AG04449 (cell line): Measurements from ENCODE around the gene DHTKD1.
"Not testable (repeated sequence)": the region's sequence is repeated elsewhere in the genome, so short reads cannot be mapped to it uniquely, and the experiment has no call there.

Experiments
- CTCF ChIA-PET: fragments of 350-600 bp; formaldehyde crosslinking; extraction: SDS; loops from one replicate; lab custom pipeline; 2021; ENCODE audit warnings: antibody characterized with exemption; lab: Yijun Ruan, JAX
- POLR2A ChIA-PET: fragments of 400-600, 350-600 bp; formaldehyde crosslinking; extraction: SDS; loops from one replicate; lab custom pipeline; 2020; ENCODE audit warnings: antibody characterized with exemption, inconsistent platforms; lab: Yijun Ruan, JAX
- DNase-seq: peaks from one replicate; pipeline ENCODE4 v3.0.0-alpha.2; 2010; ENCODE audit warnings: low read depth, low spot score
- H3K4me3 ChIP-seq: 2 replicates; pipeline ENCODE4 v1.5.1; 2011; ENCODE audit warnings: low read depth, mild to moderate bottlenecking, control low read depth, low read length
- TF ChIP-seq, protein P1 (sequence below): IDR thresholded peaks from one replicate; pipeline ENCODE4 v1.5.1; 2011; ENCODE audit warnings: mild to moderate bottlenecking, moderate library complexity, low read length, control low read depth, inconsistent platforms; ENCODE audit not compliant: insufficient read depth; ENCODE audit errors: missing control alignments

Gene DHTKD1

DNA sequence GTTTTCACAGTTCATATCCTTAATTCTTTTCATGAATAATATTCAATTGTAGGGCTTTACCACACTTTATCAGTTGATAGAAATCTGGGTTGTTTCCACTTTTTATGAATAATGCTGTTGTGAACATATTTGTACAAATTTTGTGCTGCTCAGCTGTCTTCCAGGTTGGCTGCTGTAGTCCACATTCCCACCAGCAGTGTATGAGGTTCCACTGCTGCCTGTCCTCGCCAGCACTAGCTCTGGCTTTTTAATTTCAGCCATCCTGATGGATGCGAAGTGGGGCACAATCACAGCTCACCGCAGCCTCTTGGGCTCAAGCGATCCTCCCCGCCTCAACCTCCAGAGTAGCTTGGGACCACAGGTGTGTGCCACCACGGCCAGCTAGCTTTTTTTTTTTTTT is 94.2 kb downstream of the DHTKD1 start:
- CTCF ChIA-PET, result interaction anchor here (1.7 kb wide), 1 partner anchor 32 kb away, joined by 4 read pairs; no protein-coding TSS in a partner anchor
- POLR2A ChIA-PET, result no interaction called here

DNA sequence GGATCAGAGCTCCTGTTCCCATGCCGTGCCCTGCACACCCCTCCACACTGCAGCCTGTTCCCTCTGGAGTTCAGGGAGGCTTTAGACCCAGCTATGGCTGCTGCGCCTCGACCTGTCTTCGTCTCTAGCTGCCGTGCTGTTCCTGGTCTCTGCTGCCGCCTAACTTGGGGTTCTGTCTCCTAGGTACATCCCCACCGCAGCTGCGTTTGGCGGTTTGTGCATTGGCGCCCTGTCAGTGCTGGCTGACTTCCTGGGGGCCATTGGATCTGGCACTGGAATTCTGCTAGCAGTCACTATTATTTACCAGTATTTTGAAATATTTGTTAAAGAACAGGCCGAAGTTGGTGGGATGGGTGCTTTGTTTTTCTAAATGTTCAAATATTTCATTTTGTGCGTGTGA is 95.3 kb downstream of the DHTKD1 start:
- ChIA-PET CTCF (interaction anchor here (0.9 kb wide), 1 partner anchor 51 kb away, joined by 3 read pairs; no protein-coding TSS in a partner anchor), POLR2A (no interaction called here)
- TF ChIP-seq, protein P1, sequence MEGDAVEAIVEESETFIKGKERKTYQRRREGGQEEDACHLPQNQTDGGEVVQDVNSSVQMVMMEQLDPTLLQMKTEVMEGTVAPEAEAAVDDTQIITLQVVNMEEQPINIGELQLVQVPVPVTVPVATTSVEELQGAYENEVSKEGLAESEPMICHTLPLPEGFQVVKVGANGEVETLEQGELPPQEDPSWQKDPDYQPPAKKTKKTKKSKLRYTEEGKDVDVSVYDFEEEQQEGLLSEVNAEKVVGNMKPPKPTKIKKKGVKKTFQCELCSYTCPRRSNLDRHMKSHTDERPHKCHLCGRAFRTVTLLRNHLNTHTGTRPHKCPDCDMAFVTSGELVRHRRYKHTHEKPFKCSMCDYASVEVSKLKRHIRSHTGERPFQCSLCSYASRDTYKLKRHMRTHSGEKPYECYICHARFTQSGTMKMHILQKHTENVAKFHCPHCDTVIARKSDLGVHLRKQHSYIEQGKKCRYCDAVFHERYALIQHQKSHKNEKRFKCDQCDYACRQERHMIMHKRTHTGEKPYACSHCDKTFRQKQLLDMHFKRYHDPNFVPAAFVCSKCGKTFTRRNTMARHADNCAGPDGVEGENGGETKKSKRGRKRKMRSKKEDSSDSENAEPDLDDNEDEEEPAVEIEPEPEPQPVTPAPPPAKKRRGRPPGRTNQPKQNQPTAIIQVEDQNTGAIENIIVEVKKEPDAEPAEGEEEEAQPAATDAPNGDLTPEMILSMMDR, result no peak
- DNase-seq, result no peak
- no peak overlapping the region for H3K4me3 ChIP-seq

More for the DNA sequence above, 94.2 kb downstream of the DHTKD1 start:
- TF ChIP-seq, protein P1, result no peak
- no peak for DNase-seq
- no peak overlapping the region for H3K4me3 ChIP-seq

GRCh38 chr10:12165036-12165435 is 96.3 kb downstream of the DHTKD1 start:
- DNase-seq, result no peak
- H3K4me3 ChIP-seq, result no peak overlapping the region
- CTCF ChIA-PET, result no interaction called here
- TF ChIP-seq, protein P1, result no peak
- POLR2A ChIA-PET, result no interaction called here

- TF ChIP-seq, protein P1, result no peak
- ChIA-PET CTCF (interaction anchor here (2.0 kb wide), 1 partner anchor 9 kb away, joined by 5 read pairs; no protein-coding TSS in a partner anchor), POLR2A (no interaction called here)
- no peak overlapping the region for H3K4me3 ChIP-seq
- DNase-seq, result no peak
These were observed 97.4 kb downstream of the DHTKD1 start for GRCh38 chr10:12165999-12166775.

GRCh38 chr10:12171512-12171911 is 102.8 kb downstream of the DHTKD1 start:
- DNase-seq, POLR2A ChIA-PET, CTCF ChIA-PET, H3K4me3 ChIP-seq: not testable (repeated sequence)
